Prostate gland (tissue), 1 donor: Measurements from ENCODE around the gene LPP.

ENCODE experiments used
- POLR2A ChIP-seq: fragments of 450-650 bp; IDR thresholded peaks from one replicate; pipeline ENCODE4 v1.6.1; 2016; ENCODE audit warnings: antibody characterized with exemption, mild to moderate bottlenecking
- POLR2AphosphoS5 ChIP-seq: sonication (generic); formaldehyde crosslinking; IDR thresholded peaks from one replicate; pipeline ENCODE4 v1.6.1; 2017; ENCODE audit warnings: antibody characterized with exemption

- no peak for TF ChIP-seq POLR2A
- no peak for TF ChIP-seq POLR2AphosphoS5
Measured at GRCh38 chr3:188923671-188924070, 769.7 kb downstream of the LPP start.
